Measurements from ENCODE around the gene SLC5A11.

SLC5A11 gene

GRCh38 chr16:24861461-24861860 lies 15.7 kb downstream of the SLC5A11 start:
- H3K4me3 ChIP-seq (ENCODE audit: low read length): no peak overlapping the region
- no peak for DNase-seq (ENCODE audit: low read depth)
- no peak for TF ChIP-seq CTCF (IDR thresholded peaks at IDR 0.05; ENCODE audit: insufficient read depth, low read depth, low read length, missing control alignments)

- DNase-seq (ENCODE audit: low read depth): no peak
- no peak overlapping the region for H3K4me3 ChIP-seq (ENCODE audit: low read length)
- TF ChIP-seq CTCF (IDR thresholded peaks at IDR 0.05; ENCODE audit: insufficient read depth, low read depth, low read length, missing control alignments): no peak
These were observed 18.0 kb downstream of the SLC5A11 start for GRCh38 chr16:24863582-24864437.

GRCh38 chr16:24869033-24869432 lies 23.3 kb downstream of the SLC5A11 start:
- no peak for TF ChIP-seq CTCF (IDR thresholded peaks at IDR 0.05; ENCODE audit: insufficient read depth, low read depth, low read length, missing control alignments)
- no peak for DNase-seq (ENCODE audit: low read depth)
- no peak overlapping the region for H3K4me3 ChIP-seq (ENCODE audit: low read length)

- H3K4me3 ChIP-seq (ENCODE audit: low read length): no peak overlapping the region
- TF ChIP-seq CTCF (IDR thresholded peaks at IDR 0.05; ENCODE audit: insufficient read depth, low read depth, low read length, missing control alignments): no peak
- DNase-seq (ENCODE audit: low read depth): no peak
These were observed 26.1 kb downstream of the SLC5A11 start for GRCh38 chr16:24871891-24872290.

- no peak for DNase-seq (ENCODE audit: low read depth)
- H3K4me3 ChIP-seq (ENCODE audit: low read length): no peak overlapping the region
- TF ChIP-seq CTCF (IDR thresholded peaks at IDR 0.05; ENCODE audit: insufficient read depth, low read depth, low read length, missing control alignments): no peak
These were observed 27.3 kb downstream of the SLC5A11 start for GRCh38 chr16:24873028-24873427.

- TF ChIP-seq CTCF (IDR thresholded peaks at IDR 0.05; ENCODE audit: insufficient read depth, low read depth, low read length, missing control alignments): no peak
- DNase-seq (ENCODE audit: low read depth): no peak
- H3K4me3 ChIP-seq (ENCODE audit: low read length): no peak overlapping the region
These were observed 29.7 kb downstream of the SLC5A11 start for GRCh38 chr16:24875466-24875865.

GRCh38 chr16:24876231-24876630 lies 30.5 kb downstream of the SLC5A11 start:
- no peak for DNase-seq (ENCODE audit: low read depth)
- no peak overlapping the region for H3K4me3 ChIP-seq (ENCODE audit: low read length)
- no peak for TF ChIP-seq CTCF (IDR thresholded peaks at IDR 0.05; ENCODE audit: insufficient read depth, low read depth, low read length, missing control alignments)
